Gastrocnemius medialis (tissue), 4 donors: ENCODE measurements around the gene PARN. TPM values are rescaled to one million over a fixed set of nuclear protein-coding genes. Genes with fewer than 3 reads are reported as not detected.

ENCODE experiments used
- ATAC-seq, 2 donors: fragments of 150-250 bp; one replicate each; pipeline ENCODE4 v1.9.1; 2016
- DNase-seq, 2 donors: peaks; one replicate each; pipeline ENCODE4 v3.0.0-alpha.2; 2019
- H3K27ac ChIP-seq, 4 donors: fragments of 200-600 bp; sonication (generic); 1 replicate in 1 of 4; 2 replicates in 3 of 4; pipeline ENCODE4 v1.5.1; 2016 to 2018; ENCODE audit warnings: mild to moderate bottlenecking in 2 of 4, moderate library complexity in 1 of 4
- H3K27me3 ChIP-seq, 3 donors: fragments of 200-600 bp; sonication (generic) in 2 of 3; 1 replicate in 1 of 3; 2 replicates in 2 of 3; pipeline versions ENCODE4 v1.5.1 to v1.6.0; 2016 to 2019; ENCODE audit warnings: mild to moderate bottlenecking in 1 of 3, moderate library complexity in 1 of 3
- H3K36me3 ChIP-seq, 2 donors: fragments of 200-600 bp; sonication (generic) in 1 of 2; one replicate each; pipeline ENCODE4 v1.5.1; 2017 to 2018
- H3K4me1 ChIP-seq, 2 donors: fragments of 200-600 bp; sonication (generic) in 1 of 2; one replicate each; pipeline ENCODE4 v1.5.1; 2016 to 2017; ENCODE audit warnings: mild to moderate bottlenecking in 2 of 2
- H3K4me3 ChIP-seq, 4 donors: fragments of 200-600 bp; sonication (generic) in 3 of 4; 1 replicate in 1 of 4; 2 replicates in 3 of 4; pipeline ENCODE4 v1.5.1; 2016 to 2019; ENCODE audit warnings: mild to moderate bottlenecking in 2 of 4
- H3K9me3 ChIP-seq, 3 donors: fragments of 200-600 bp; sonication (generic) in 2 of 3; 1 replicate in 1 of 3; 2 replicates in 2 of 3; pipeline ENCODE4 v1.5.1; 2016 to 2019
- POLR2A ChIP-seq, 2 donors: fragments of 450-650 bp; IDR thresholded peaks; one replicate each; pipeline ENCODE4 v1.6.1; 2017; ENCODE audit warnings: antibody characterized with exemption in 2 of 2, mild to moderate bottlenecking in 2 of 2, moderate library complexity in 2 of 2
- in situ Hi-C, 4 donors: fragments of 200-750 bp; cut with MboI; loops; one replicate each; pipeline versions ENCODE4 v1.15.0 to v1.8.0; 2017; ENCODE audit warnings: low sequenced_read_pairs in 4 of 4
- intact Hi-C: fragments of 100-400 bp; cut with DNase I; formaldehyde crosslinking; loops from one replicate; pipeline ENCODE4 v1.15.1; 2023; ENCODE audit warnings: low total_unique reads
- total RNA-seq, 4 donors: library from RNA; depleted of rRNA; stranded (reverse); fragments of >200 nt; gene quantifications; one replicate each; pipeline versions ENCODE4 v1.1.0 to v1.2.3, GENCODE V29; 2016
- TF ChIP-seq, protein P1 (sequence below), 5 experiments: fragments of 450-650 bp in 3 of 5; fragments of 200-600 bp in 2 of 5; sonication (generic) in 2 of 5; IDR thresholded peaks in 4 of 5; conservative IDR thresholded peaks in 1 of 5; 1 replicate in 4 of 5; 2 replicates in 1 of 5; pipeline ENCODE4 v1.5.1; 2016 to 2019; ENCODE audit warnings: antibody characterized with exemption in 5 of 5, mild to moderate bottlenecking in 3 of 5, moderate library complexity in 3 of 5

PARN gene
- total RNA-seq, 4 donors from 2014 or later, result 18.8 to 44.9 (median 31.2) TPM

DNA sequence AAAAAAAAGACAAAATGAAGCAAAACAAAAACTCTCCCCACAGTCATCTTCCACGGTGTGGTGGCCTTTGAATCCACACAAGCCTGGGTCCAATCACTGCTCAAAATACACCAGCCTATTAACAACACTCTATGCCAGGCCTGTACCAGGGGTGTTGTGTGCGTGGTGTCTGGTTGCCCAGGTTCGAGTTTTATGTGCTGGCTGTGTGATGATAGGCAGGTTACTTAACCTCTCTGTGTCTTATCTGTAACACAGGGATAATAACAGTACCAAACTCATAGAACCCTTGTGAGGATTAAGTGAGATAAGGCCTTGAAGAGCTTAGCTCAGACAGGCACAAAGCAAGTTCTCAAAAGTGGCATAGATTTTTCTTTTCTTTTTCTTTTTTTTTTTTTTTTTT lies 235.2 kb downstream of the PARN start:
- no peak overlapping the region for H3K4me3 ChIP-seq
- no peaks in the 10 kb centered on the region for H3K9me3 ChIP-seq
- no peaks in the 10 kb centered on the region for H3K27me3 ChIP-seq
- TF ChIP-seq, protein P1, sequence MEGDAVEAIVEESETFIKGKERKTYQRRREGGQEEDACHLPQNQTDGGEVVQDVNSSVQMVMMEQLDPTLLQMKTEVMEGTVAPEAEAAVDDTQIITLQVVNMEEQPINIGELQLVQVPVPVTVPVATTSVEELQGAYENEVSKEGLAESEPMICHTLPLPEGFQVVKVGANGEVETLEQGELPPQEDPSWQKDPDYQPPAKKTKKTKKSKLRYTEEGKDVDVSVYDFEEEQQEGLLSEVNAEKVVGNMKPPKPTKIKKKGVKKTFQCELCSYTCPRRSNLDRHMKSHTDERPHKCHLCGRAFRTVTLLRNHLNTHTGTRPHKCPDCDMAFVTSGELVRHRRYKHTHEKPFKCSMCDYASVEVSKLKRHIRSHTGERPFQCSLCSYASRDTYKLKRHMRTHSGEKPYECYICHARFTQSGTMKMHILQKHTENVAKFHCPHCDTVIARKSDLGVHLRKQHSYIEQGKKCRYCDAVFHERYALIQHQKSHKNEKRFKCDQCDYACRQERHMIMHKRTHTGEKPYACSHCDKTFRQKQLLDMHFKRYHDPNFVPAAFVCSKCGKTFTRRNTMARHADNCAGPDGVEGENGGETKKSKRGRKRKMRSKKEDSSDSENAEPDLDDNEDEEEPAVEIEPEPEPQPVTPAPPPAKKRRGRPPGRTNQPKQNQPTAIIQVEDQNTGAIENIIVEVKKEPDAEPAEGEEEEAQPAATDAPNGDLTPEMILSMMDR (IDR thresholded peaks at IDR 0.05 in 4 of 5, conservative IDR thresholded peaks at IDR 0.05 in 1 of 5), result no peak
- no peak for TF ChIP-seq POLR2A (IDR thresholded peaks at IDR 0.05)
- no peaks in the 10 kb centered on the region for H3K36me3 ChIP-seq
- DNase-seq (no peak), ATAC-seq (no peak)
- in situ Hi-C loops, result no loop called here
- peaks cover 13 to 14% of the 10 kb centered on the region in 2 donors for H3K4me1 ChIP-seq
- H3K27ac ChIP-seq, result no peak overlapping the region
- intact Hi-C loops, result no loop called here

DNA sequence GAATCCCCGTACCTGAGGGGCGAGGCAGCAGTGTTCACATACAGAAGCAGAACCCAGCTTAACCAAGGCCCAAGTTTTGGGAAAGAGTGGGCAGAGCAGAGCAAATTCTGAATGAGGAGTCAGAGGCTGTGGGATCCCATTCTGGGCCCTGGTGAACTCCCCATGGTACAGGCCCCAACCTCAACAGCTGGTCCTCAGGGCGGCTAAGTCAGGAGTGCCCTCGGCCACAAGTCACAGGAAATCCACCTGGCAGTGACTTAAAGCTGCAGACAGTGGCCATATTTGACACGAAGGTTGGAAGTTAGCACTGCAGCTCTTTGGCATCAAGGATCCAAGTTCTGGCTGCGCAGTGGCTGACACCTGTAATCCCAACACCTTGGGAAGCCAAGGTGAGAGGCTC lies 237.1 kb downstream of the PARN start:
- TF ChIP-seq POLR2A (IDR thresholded peaks at IDR 0.05), result no peak
- no peak overlapping the region for H3K27ac ChIP-seq
- no peak for ATAC-seq
- in situ Hi-C loops, result no loop called here
- intact Hi-C loops, result no loop called here
- no peak for DNase-seq
- no peaks in the 10 kb centered on the region for H3K9me3 ChIP-seq
- no peaks in the 10 kb centered on the region for H3K27me3 ChIP-seq
- H3K4me1 ChIP-seq, result no peaks in the 10 kb centered on the region
- no peaks in the 10 kb centered on the region for H3K36me3 ChIP-seq
- H3K4me3 ChIP-seq, result no peak overlapping the region

DNA sequence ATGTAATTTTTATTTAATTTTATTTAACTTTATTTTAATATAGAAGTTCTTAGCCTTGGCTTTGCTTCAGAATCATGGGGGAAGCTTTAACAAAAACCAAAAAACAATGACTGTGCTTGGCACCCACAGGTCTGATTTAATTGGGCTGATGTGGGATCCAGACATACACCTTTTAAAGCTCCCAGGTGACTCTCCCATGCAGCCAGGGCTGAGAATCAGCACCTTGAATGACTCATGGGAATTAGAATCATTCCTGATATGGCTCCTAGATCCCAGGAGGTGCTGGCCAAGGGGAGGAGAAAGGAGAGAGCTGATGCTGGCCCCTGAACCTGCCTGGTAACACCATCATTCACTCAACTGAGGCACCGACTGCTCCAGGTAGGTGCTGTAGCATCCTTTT lies 240.7 kb downstream of the PARN start:
- intact Hi-C loops (no loop called here), in situ Hi-C loops (no loop called here)
- DNase-seq (no peak), ATAC-seq (no peak)
- Histone ChIP-seq H3K9me3 (no peaks in the 10 kb centered on the region), H3K4me1 (no peaks in the 10 kb centered on the region), H3K4me3 (no peak overlapping the region), H3K36me3 (no peaks in the 10 kb centered on the region), H3K27ac (no peak overlapping the region), H3K27me3 (no peaks in the 10 kb centered on the region)
- TF ChIP-seq, protein P1 (IDR thresholded peaks at IDR 0.05 in 4 of 5, conservative IDR thresholded peaks at IDR 0.05 in 1 of 5), result no peak
- no peak for TF ChIP-seq POLR2A (IDR thresholded peaks at IDR 0.05)

DNA sequence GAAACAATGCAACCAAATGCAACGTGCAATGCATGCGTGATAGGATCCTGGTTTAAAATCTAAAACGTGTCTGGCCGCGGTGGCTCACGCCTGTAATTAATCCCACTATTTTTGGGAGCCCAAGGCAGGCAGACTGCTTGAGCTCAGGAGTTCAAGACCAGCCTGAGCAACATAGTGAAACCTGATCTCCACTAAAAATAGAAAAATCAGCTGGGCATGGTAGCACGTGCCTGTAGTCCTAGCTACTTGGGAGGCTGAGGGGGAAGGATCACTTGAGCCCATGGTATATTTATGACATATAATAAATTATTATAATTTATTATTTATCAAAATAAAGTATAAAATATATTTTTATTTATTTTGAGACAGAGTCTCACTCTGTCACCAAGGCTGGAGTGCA lies 241.8 kb downstream of the PARN start:
- Histone ChIP-seq H3K9me3 (no peaks in the 10 kb centered on the region), H3K4me3 (no peak overlapping the region), H3K36me3 (no peaks in the 10 kb centered on the region), H3K27ac (no peak overlapping the region), H3K4me1 (no peaks in the 10 kb centered on the region), H3K27me3 (no peaks in the 10 kb centered on the region)
- ATAC-seq (no peak), DNase-seq (no peak)
- intact Hi-C loops (no loop called here), in situ Hi-C loops (no loop called here)
- TF ChIP-seq, protein P1 (IDR thresholded peaks at IDR 0.05 in 4 of 5, conservative IDR thresholded peaks at IDR 0.05 in 1 of 5), result no peak
- no peak for TF ChIP-seq POLR2A (IDR thresholded peaks at IDR 0.05)

DNA sequence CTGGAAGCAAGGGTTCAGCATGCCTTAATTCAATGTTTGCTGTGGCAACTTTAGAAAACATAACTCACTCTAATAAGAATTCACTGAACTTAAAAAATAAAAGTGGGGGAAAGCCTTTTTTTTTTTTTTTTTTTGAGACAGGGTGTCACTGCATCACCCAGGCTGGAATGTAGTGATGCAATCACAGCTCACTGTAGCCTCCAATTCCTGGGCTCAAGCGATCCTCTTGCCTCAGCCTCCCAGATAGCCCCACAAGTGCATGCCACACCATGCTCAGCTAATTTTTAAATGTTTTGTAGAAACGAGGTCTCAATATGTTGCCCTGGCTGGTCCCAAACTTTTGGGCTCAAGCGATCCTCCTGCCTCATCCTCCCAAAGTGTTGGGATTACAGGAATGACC lies 243.9 kb downstream of the PARN start:
- ATAC-seq, result no peak

More for the DNA sequence above, 243.9 kb downstream of the PARN start:
- in situ Hi-C loops, result no loop called here
- intact Hi-C loops, result no loop called here
- TF ChIP-seq, protein P1 (IDR thresholded peaks at IDR 0.05 in 4 of 5, conservative IDR thresholded peaks at IDR 0.05 in 1 of 5), result no peak
- Histone ChIP-seq H3K27ac (no peak overlapping the region), H3K27me3 (no peaks in the 10 kb centered on the region), H3K36me3 (no peaks in the 10 kb centered on the region), H3K9me3 (no peaks in the 10 kb centered on the region), H3K4me1 (no peaks in the 10 kb centered on the region), H3K4me3 (no peak overlapping the region)
- DNase-seq, result no peak

Other genes starting within 250 kb of the PARN start
- 100 to 1,000 TPM in 1 of 4 donors, 10 to 100 TPM in 3; 39.7 to 103 (median 65.5) TPM for gene BFAR, start 2.7 kb upstream of the PARN start, total RNA-seq
- gene PLA2G10, start 64.0 kb upstream of the PARN start, total RNA-seq, result not detected
- 1 to 10 TPM in 1 of 4 donors, under 1 TPM in 1, not detected in 2; 0.38 to 1.4 TPM for gene NPIPA3, start 73.2 kb upstream of the PARN start, total RNA-seq
- gene NPIPA2, start 112.3 kb upstream of the PARN start, total RNA-seq, result 1 to 10 TPM in 1 of 4 donors, under 1 TPM in 1, not detected in 2; 0.60 to 1.4 TPM
- gene NOMO1, start 203.5 kb upstream of the PARN start, total RNA-seq, result 10 to 100 TPM; 83.7 to 88.1 (median 86.7) TPM